ENCODE data around the gene RAB27B. TPM values are rescaled to one million over a fixed set of nuclear protein-coding genes. Genes with fewer than 3 reads are reported as not detected.

Gene RAB27B
- total RNA-seq, 4 donors from 2014 or later, result 0.19 to 0.98 (median 0.61) TPM

DNA sequence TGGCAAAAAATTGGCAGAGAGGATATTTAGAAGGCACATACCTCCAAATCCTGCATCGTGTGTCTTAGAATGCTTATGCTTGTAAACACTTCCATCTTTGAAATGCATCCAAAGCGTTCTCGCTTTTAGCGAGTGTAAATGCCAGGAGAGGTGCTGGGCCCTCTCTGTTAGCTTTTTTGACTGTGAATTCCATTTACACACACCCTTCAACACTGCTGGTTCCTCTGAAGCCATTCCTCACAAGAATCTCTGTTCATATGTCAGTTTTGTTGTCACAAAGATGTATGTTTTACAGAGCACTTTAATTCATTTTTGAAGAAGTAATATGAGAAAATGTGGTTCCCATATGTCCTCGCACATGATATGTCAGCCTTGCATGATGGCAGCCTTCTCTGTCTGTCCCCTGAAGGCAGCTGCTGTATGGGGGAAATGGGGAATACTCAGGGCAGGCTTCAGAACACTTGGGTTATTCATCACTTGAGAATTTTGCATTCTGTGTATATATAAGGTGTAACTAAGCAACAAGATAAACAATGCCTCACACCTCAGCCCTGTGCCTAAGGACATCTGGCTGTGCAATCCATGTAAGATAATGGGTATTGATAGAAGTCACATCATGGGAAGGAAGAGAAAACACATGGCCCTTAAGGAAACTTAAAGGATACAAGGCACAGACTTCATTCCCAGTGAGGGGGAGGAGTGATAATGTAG, 52.3 kb downstream of the RAB27B start:
- TF ChIP-seq, protein P1, sequence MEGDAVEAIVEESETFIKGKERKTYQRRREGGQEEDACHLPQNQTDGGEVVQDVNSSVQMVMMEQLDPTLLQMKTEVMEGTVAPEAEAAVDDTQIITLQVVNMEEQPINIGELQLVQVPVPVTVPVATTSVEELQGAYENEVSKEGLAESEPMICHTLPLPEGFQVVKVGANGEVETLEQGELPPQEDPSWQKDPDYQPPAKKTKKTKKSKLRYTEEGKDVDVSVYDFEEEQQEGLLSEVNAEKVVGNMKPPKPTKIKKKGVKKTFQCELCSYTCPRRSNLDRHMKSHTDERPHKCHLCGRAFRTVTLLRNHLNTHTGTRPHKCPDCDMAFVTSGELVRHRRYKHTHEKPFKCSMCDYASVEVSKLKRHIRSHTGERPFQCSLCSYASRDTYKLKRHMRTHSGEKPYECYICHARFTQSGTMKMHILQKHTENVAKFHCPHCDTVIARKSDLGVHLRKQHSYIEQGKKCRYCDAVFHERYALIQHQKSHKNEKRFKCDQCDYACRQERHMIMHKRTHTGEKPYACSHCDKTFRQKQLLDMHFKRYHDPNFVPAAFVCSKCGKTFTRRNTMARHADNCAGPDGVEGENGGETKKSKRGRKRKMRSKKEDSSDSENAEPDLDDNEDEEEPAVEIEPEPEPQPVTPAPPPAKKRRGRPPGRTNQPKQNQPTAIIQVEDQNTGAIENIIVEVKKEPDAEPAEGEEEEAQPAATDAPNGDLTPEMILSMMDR (IDR thresholded peaks at IDR 0.05; ENCODE audit: low read depth), result no peak

DNA sequence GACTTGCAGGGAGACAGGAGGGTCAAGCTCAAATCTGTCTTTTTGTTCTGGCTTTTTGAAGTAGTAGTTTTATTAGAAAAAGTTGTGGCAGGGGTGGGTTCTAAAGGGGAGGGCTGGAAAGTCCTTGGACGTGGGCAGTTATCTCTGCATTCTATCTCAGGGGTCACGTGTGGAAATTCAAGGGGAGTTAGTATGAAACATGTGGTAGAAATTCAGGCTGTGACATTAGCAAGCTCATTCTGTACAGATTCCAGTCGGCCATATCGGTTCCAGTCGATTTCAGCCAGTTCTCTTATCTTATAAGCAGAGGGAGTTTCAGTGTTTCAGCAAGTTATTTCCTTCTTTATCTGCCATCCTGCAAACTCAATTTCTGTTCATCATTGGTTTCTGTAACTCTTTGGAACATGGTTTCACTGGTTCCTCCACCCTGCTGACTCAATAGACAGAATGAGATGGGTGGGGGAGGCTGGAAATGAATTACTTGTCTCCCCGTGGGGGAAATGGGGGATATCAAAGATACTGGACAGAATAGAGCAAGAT, 53.0 kb downstream of the RAB27B start:
- TF ChIP-seq, protein P1 (IDR thresholded peaks at IDR 0.05; ENCODE audit: low read depth), result no peak

DNA sequence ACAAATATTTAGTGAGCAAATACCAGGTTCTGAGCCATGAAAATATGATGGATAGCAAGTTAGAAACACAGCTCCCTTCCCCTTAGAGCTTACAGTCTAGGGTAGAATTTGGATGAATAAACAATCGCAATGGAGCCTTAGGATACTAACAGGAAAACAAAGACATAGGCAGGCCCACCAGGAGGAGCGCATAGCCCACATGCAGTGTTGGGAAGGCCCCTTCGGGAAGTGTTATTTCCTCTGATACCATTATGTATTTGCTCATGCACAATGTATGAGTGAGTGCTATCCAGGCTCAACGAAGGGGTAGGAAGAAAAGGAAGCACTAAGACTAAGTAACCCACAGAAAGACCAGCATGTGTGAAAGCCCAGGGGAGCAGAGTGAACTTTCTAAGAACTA, 54.0 kb downstream of the RAB27B start:
- TF ChIP-seq, protein P1 (IDR thresholded peaks at IDR 0.05; ENCODE audit: low read depth), result no peak

DNA sequence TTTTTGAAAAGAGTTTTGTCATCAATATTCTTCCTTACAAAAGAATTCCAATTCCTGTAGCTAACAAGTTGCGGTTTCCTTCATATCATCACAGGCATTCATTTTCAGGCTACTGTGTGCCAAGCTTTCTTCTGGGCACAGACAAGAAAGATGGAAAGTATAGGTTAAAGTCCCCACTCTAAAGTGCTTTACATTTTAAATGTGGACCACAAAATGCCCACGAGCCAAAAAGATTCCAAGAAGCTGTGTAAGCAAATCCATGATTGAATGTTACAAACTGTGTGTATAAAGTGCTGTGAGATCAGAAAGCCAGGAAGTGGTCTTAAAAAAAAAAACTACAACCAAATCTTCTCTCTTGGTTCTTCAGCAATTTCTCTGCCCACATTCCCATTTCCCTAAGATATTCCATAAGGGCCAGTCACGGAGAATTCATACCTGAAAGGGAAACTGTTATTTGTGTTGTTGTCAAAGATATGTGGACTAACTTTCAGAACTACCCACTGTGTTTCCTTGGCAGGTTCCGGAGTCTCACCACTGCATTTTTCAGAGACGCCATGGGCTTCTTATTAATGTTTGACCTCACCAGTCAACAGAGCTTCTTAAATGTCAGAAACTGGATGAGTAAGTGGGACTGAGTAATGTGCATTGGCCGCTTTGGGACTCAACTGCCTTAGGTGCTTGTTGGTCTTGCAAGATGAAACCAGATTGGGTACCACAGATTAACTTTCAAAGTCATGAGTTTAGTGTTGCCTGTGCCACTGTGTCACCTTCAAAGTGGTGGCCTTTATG, 55.7 kb downstream of the RAB27B start:
- TF ChIP-seq, protein P1 (IDR thresholded peaks at IDR 0.05; ENCODE audit: low read depth), result no peak

DNA sequence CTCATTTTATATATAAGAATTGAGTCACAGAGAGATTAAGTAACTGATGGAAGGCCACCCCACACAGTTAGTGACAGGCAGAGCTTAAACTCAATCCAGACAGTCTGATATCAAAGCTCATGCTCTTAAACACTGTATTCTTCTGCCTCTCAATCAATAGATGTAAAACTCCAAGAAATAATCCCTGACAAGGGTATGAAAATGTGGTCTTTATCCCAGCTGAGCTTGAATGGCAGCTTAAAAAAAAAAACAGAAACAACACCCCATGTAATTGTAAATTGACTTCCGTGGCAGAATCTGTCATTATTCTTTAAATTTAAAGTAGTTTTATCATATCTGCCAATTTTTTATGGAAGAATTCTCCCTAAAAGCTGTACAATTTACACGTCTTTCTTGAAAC, 60.1 kb downstream of the RAB27B start:
- TF ChIP-seq, protein P1 (IDR thresholded peaks at IDR 0.05; ENCODE audit: low read depth), result no peak

DNA sequence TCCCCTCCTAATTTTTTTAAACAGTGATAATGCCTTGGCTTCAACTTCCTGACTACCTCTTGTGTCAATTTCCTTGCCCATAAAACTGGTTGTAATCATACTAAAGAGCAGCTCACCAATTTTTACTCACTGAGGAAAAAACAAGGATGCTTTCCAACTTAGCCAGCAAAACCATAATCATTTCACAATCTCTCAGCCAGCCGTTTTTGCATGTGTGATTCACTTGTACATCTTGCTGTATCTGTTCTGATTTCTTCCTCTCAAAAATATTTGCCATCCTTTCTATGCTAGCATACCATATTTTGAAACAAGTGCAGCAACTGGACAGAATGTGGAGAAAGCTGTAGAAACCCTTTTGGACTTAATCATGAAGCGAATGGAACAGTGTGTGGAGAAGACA, 60.7 kb downstream of the RAB27B start:
- TF ChIP-seq, protein P1 (IDR thresholded peaks at IDR 0.05; ENCODE audit: low read depth), result no peak

DNA sequence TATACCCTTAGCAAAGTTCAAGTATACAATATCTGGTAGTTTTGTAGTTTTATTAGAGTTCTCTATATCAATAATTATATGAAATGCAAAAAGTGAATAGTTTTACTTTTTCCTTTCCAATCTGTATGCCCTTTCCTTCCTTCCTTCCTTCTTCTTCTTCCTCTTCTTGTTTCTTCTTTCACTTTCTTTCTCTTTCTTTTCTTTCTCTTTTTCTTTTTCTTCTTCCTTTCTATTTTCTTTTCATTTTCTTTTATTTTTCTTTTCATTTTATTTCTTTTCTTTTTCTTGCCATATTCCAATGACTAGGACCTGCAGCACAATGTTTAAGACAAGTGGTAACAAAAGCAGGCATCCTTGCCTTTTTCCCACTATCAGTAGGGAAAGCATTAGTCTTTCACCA, 71.2 kb downstream of the RAB27B start:
- TF ChIP-seq, protein P1 (IDR thresholded peaks at IDR 0.05; ENCODE audit: low read depth), result no peak

Measured in subcutaneous adipose tissue (tissue), 4 donors.